Hematopoietic multipotent progenitor cell treated with erythropoietin and hydrocortisone succinate and interleukin-3 and kit ligand, for 6 days (in vitro differentiated cells): ENCODE measurements around the gene SORCS1.

Experiments
- DNase-seq: peaks from one replicate; pipeline ENCODE4 v3.0.0-alpha.2; 2015

SORCS1 gene

GRCh38 chr10:106982268-106982667, 182.2 kb downstream of the SORCS1 start:
- no peak for DNase-seq

- DNase-seq = no peak
Observed at GRCh38 chr10:106981452-106982075, 182.9 kb downstream of the SORCS1 start.

GRCh38 chr10:106980495-106981451, 183.7 kb downstream of the SORCS1 start:
- no peak for DNase-seq

- DNase-seq = no peak
Observed at GRCh38 chr10:106978756-106979155, 185.8 kb downstream of the SORCS1 start.

GRCh38 chr10:106973716-106974115, 190.8 kb downstream of the SORCS1 start:
- DNase-seq = no peak

- DNase-seq = no peak
Observed at GRCh38 chr10:106973288-106973687, 191.2 kb downstream of the SORCS1 start.

GRCh38 chr10:106972381-106972780, 192.1 kb downstream of the SORCS1 start:
- DNase-seq = no peak

- DNase-seq = no peak
Observed at GRCh38 chr10:106971411-106971831, 193.1 kb downstream of the SORCS1 start.

GRCh38 chr10:106967452-106967851, 197.1 kb downstream of the SORCS1 start:
- peak; percentile 30 for DNase-seq

- DNase-seq = no peak
Observed at GRCh38 chr10:106960812-106961211, 203.7 kb downstream of the SORCS1 start.

- no peak for DNase-seq
Observed at GRCh38 chr10:106959521-106959920, 205.0 kb downstream of the SORCS1 start.

GRCh38 chr10:106958589-106959361, 205.7 kb downstream of the SORCS1 start:
- no peak for DNase-seq

- DNase-seq = peak; percentile 52
Observed at GRCh38 chr10:106957823-106958588, 206.5 kb downstream of the SORCS1 start.

- DNase-seq = no peak
Observed at GRCh38 chr10:106956216-106956915, 208.1 kb downstream of the SORCS1 start.

GRCh38 chr10:106955133-106955532, 209.4 kb downstream of the SORCS1 start:
- DNase-seq = no peak

GRCh38 chr10:106952033-106952432, 212.5 kb downstream of the SORCS1 start:
- DNase-seq = no peak

GRCh38 chr10:106949680-106950478, 214.6 kb downstream of the SORCS1 start:
- DNase-seq = no peak

- no peak for DNase-seq
Observed at GRCh38 chr10:106947643-106948042, 216.9 kb downstream of the SORCS1 start.

GRCh38 chr10:106942035-106942662, 222.4 kb downstream of the SORCS1 start:
- peak; percentile 58 for DNase-seq

- DNase-seq = no peak
Observed at GRCh38 chr10:106941297-106942034, 223.0 kb downstream of the SORCS1 start.
